Trophoblast cell (in vitro differentiated cells and primary cell): ENCODE results near the gene GRB2.
"Not testable (repeated sequence)": the region's sequence is repeated elsewhere in the genome, so short reads cannot be mapped to it uniquely, and the experiment has no call there.

Experiments
- DNase-seq, 2 donors: peaks; one replicate each; pipeline ENCODE4 v3.0.0-alpha.2; 2016
- H2AFZ ChIP-seq: 2 replicates; pipeline ENCODE4 v1.6.1; 2013; ENCODE audit warnings: low read length, moderate library complexity, mild to moderate bottlenecking; ENCODE audit not compliant: insufficient read depth, poor library complexity
- H2AK5ac ChIP-seq: 2 replicates; pipeline ENCODE4 v1.6.1; 2013; ENCODE audit warnings: mild to moderate bottlenecking, low read length
- H2BK120ac ChIP-seq: 2 replicates; pipeline ENCODE4 v1.6.1; 2013; ENCODE audit warnings: low read length, mild to moderate bottlenecking, moderate library complexity; ENCODE audit not compliant: insufficient read depth, poor library complexity
- H2BK12ac ChIP-seq: 2 replicates; pipeline ENCODE4 v1.6.1; 2013; ENCODE audit warnings: mild to moderate bottlenecking, low read length, moderate library complexity
- H2BK5ac ChIP-seq: 2 replicates; pipeline ENCODE4 v1.6.1; 2013; ENCODE audit warnings: low read length, low read depth, moderate library complexity, mild to moderate bottlenecking; ENCODE audit not compliant: poor library complexity
- H3K14ac ChIP-seq: 2 replicates; pipeline ENCODE4 v1.6.1; 2013; ENCODE audit warnings: mild to moderate bottlenecking, low read length
- H3K18ac ChIP-seq: 2 replicates; pipeline ENCODE4 v1.6.1; 2013; ENCODE audit warnings: mild to moderate bottlenecking, low read length
- H3K23ac ChIP-seq: 2 replicates; pipeline ENCODE4 v1.6.1; 2013; ENCODE audit warnings: low read length
- H3K27ac ChIP-seq: 2 replicates; pipeline ENCODE4 v1.5.1; 2013; ENCODE audit warnings: low read depth, mild to moderate bottlenecking, inconsistent platforms, low read length, moderate library complexity
- H3K27me3 ChIP-seq: 2 replicates; pipeline ENCODE4 v1.6.1; 2013; ENCODE audit warnings: inconsistent platforms, mild to moderate bottlenecking, low read length, moderate library complexity; ENCODE audit not compliant: insufficient read depth
- H3K36me3 ChIP-seq, 2 experiments: 1 replicate in 1 of 2; 2 replicates in 1 of 2; pipeline ENCODE4 v1.6.1; 2013; ENCODE audit warnings: low read length in 2 of 2, mild to moderate bottlenecking in 2 of 2, moderate library complexity in 1 of 2; ENCODE audit not compliant: insufficient read depth in 2 of 2, control insufficient read depth in 1 of 2
- H3K4ac ChIP-seq: 2 replicates; pipeline ENCODE4 v1.6.1; 2013; ENCODE audit warnings: low read depth, mild to moderate bottlenecking, low read length, moderate library complexity
- H3K4me1 ChIP-seq, 2 experiments: 1 replicate in 1 of 2; 2 replicates in 1 of 2; pipeline ENCODE4 v1.6.1; 2013; ENCODE audit warnings: low read length in 2 of 2, mild to moderate bottlenecking in 2 of 2, moderate library complexity in 1 of 2; ENCODE audit not compliant: insufficient read depth in 2 of 2, control insufficient read depth in 1 of 2
- H3K4me2 ChIP-seq: 2 replicates; pipeline ENCODE4 v1.6.1; 2013; ENCODE audit warnings: inconsistent platforms, mild to moderate bottlenecking, low read length, moderate library complexity
- H3K4me3 ChIP-seq: 2 replicates; pipeline ENCODE4 v1.5.1; 2013; ENCODE audit warnings: mild to moderate bottlenecking, low read depth, low read length, inconsistent platforms
- H3K79me1 ChIP-seq: one replicate; pipeline ENCODE4 v1.6.1; 2013; ENCODE audit warnings: low read length
- H3K79me2 ChIP-seq: 2 replicates; pipeline ENCODE4 v1.6.1; 2013; ENCODE audit warnings: low read length, mild to moderate bottlenecking; ENCODE audit not compliant: control insufficient read depth, insufficient read depth, poor library complexity
- H3K9ac ChIP-seq: 2 replicates; pipeline ENCODE4 v1.6.1; 2013; ENCODE audit warnings: mild to moderate bottlenecking, low read length
- H3K9me3 ChIP-seq: 2 replicates; pipeline ENCODE4 v1.6.1; 2013; ENCODE audit warnings: low read depth, mild to moderate bottlenecking, control low read depth, inconsistent platforms, low read length; ENCODE audit not compliant: insufficient read depth
- H4K12ac ChIP-seq: 2 replicates; pipeline ENCODE4 v1.6.1; 2013; ENCODE audit warnings: low read depth, mild to moderate bottlenecking, low read length, moderate library complexity
- H4K8ac ChIP-seq: 2 replicates; pipeline ENCODE4 v1.6.1; 2013; ENCODE audit warnings: low read depth, mild to moderate bottlenecking, low read length, moderate library complexity
- H4K91ac ChIP-seq: one replicate; pipeline ENCODE4 v1.6.1; 2013; ENCODE audit warnings: low read depth, mild to moderate bottlenecking, low read length, moderate library complexity
- WGBS: extraction: QIAGEN DNeasy Blood & Tissue Kit; methylation state at CpG from one replicate; pipeline ENCODE4 v1.1.7; 2013; ENCODE audit warnings: missing lambda C conversion rate; ENCODE audit not compliant: insufficient read length, insufficient coverage; ENCODE audit errors: extremely low coverage; 5-methylcytosine and 5-hydroxymethylcytosine counted together

GRB2 gene

GRCh38 chr17:75370286-75370915 lies 35.1 kb downstream of the GRB2 start:
- Histone ChIP-seq H3K79me2 (peaks cover 2% of the 10 kb centered on the region), H3K27me3 (no peaks in the 10 kb centered on the region), H3K4me3 (no peak overlapping the region), H2AK5ac (no peak overlapping the region), H4K12ac (no peak overlapping the region), H2BK5ac (no peak overlapping the region), H3K27ac (no peak overlapping the region), H4K8ac (no peak overlapping the region), H2BK120ac (no peak overlapping the region), H3K9ac (no peak overlapping the region), H3K23ac (no peak overlapping the region), H2BK12ac (no peak overlapping the region), H3K36me3 (no peaks in the 10 kb centered on the region), H4K91ac (no peak overlapping the region), H3K14ac (no peak overlapping the region), H3K18ac (no peak overlapping the region), H3K4ac (no peak overlapping the region), H3K4me2 (no peak overlapping the region), H3K79me1 (peaks cover 3% of the 10 kb centered on the region), H3K9me3 (no peaks in the 10 kb centered on the region), H3K4me1 (peaks cover 2 to 5% of the 10 kb centered on the region in 2 experiments), H2AFZ (no peak overlapping the region)
- DNase-seq = no peak
- WGBS = no CpG with 5 or more reads among the region's 8 CpGs

- not testable (repeated sequence) for H3K9ac ChIP-seq, H3K4me2 ChIP-seq, H2BK120ac ChIP-seq, H4K91ac ChIP-seq, H3K4me3 ChIP-seq, H3K23ac ChIP-seq, H2AK5ac ChIP-seq, H4K12ac ChIP-seq, H3K79me1 ChIP-seq, H3K14ac ChIP-seq, H2AFZ ChIP-seq, H3K36me3 ChIP-seq, H3K79me2 ChIP-seq, H3K27ac ChIP-seq, H3K4me1 ChIP-seq, H3K18ac ChIP-seq, H2BK5ac ChIP-seq, H3K27me3 ChIP-seq, H4K8ac ChIP-seq, H3K9me3 ChIP-seq
- no CpG with 5 or more reads among the region's 25 CpGs for WGBS
- Histone ChIP-seq H3K4ac (peak overlapping the region; percentile 71), H2BK12ac (peak overlapping the region; percentile 34)
- DNase-seq = peak; percentile 61 to 77
Observed at GRCh38 chr17:75367838-75368789, 37.4 kb downstream of the GRB2 start.

GRCh38 chr17:75367312-75367711 lies 38.2 kb downstream of the GRB2 start:
- Histone ChIP-seq H3K4me1 (peaks cover 2 to 5% of the 10 kb centered on the region in 2 experiments), H3K18ac (no peak overlapping the region), H2BK12ac (no peak overlapping the region), H2AK5ac (no peak overlapping the region), H3K4ac (peak overlapping the region; percentile 43), H2AFZ (no peak overlapping the region), H3K9ac (no peak overlapping the region), H3K27ac (no peak overlapping the region), H3K14ac (no peak overlapping the region), H4K8ac (no peak overlapping the region), H3K4me2 (no peak overlapping the region), H4K91ac (no peak overlapping the region), H3K23ac (no peak overlapping the region), H2BK5ac (no peak overlapping the region), H3K9me3 (no peaks in the 10 kb centered on the region), H3K79me1 (peaks cover 3% of the 10 kb centered on the region), H3K27me3 (no peaks in the 10 kb centered on the region), H4K12ac (no peak overlapping the region), H2BK120ac (no peak overlapping the region), H3K4me3 (no peak overlapping the region), H3K36me3 (no peaks in the 10 kb centered on the region), H3K79me2 (peaks cover 2% of the 10 kb centered on the region)
- no CpG with 5 or more reads among the region's 1 CpG for WGBS
- DNase-seq = peak; percentile 36 to 61

DNA sequence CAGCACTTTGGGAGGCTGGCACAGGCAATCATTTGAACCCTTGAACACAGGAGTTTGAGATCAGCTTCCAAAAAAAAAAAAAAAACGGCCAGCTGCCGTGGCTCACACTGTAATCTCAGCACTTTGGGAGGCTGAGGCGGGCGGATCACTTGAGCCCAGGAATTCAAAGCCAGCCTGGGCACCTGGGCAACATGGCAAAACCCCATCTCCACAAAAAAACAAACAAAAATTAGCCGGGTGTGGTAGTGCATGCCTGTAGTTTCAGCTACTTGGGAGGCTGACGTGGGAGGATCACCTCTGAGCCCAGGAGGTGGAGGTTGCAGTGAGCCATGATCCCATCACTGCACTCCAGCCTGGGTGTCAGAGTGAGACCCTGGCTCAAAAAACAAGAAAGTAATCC lies 39.0 kb downstream of the GRB2 start:
- Histone ChIP-seq H3K79me1 (peaks cover 3% of the 10 kb centered on the region), H2AK5ac (no peak overlapping the region), H4K91ac (no peak overlapping the region), H3K4me1 (peaks cover 2 to 5% of the 10 kb centered on the region in 2 experiments), H2AFZ (peak overlapping the region; percentile 21), H2BK5ac (no peak overlapping the region), H3K14ac (no peak overlapping the region), H2BK120ac (no peak overlapping the region), H3K27ac (no peak overlapping the region), H3K4me2 (no peak overlapping the region), H2BK12ac (no peak overlapping the region), H3K27me3 (no peaks in the 10 kb centered on the region), H3K9me3 (no peaks in the 10 kb centered on the region), H3K4ac (peak overlapping the region; percentile 64), H4K12ac (no peak overlapping the region), H3K23ac (no peak overlapping the region), H3K9ac (no peak overlapping the region), H4K8ac (no peak overlapping the region), H3K79me2 (peaks cover 2% of the 10 kb centered on the region), H3K36me3 (no peaks in the 10 kb centered on the region), H3K4me3 (no peak overlapping the region), H3K18ac (no peak overlapping the region)
- no CpG with 5 or more reads among the region's 6 CpGs for WGBS
- no peak for DNase-seq
